Neural progenitor cell (in vitro differentiated cells): ENCODE results near the gene SMIM38. TPM values are rescaled to one million over a fixed set of nuclear protein-coding genes. Genes with fewer than 3 reads are reported as not detected.

Source experiments
- DNase-seq: peaks from one replicate; pipeline ENCODE4 v3.0.0-alpha.2; 2016; ENCODE audit warnings: low spot score
- H2AFZ ChIP-seq: fragments of 200-600 bp; sonication (generic); replicated peaks from 2 replicates; pipeline ENCODE4 v1.6.1; 2016; ENCODE audit warnings: antibody characterized with exemption
- H3F3A ChIP-seq: fragments of 200-600 bp; sonication (generic); 2 replicates; pipeline ENCODE4 v1.6.1; 2016; ENCODE audit warnings: antibody characterized with exemption, low read depth
- H3K27ac ChIP-seq: fragments of 200-600 bp; sonication (generic); 2 replicates; pipeline ENCODE4 v1.5.1; 2016; ENCODE audit warnings: mild to moderate bottlenecking
- H3K27me3 ChIP-seq: fragments of 200-600 bp; sonication (generic); 2 replicates; pipeline ENCODE4 v1.6.1; 2016; ENCODE audit warnings: mild to moderate bottlenecking, moderate library complexity
- H3K36me3 ChIP-seq: fragments of 200-600 bp; sonication (generic); 2 replicates; pipeline ENCODE4 v1.5.1; 2016
- H3K4me1 ChIP-seq: fragments of 200-600 bp; sonication (generic); 2 replicates; pipeline ENCODE4 v1.6.1; 2016; ENCODE audit warnings: mixed run types
- H3K4me2 ChIP-seq: fragments of 200-600 bp; sonication (generic); 2 replicates; pipeline ENCODE4 v1.6.1; 2016
- H3K4me3 ChIP-seq: fragments of 200-600 bp; sonication (generic); 2 replicates; pipeline ENCODE4 v1.5.1; 2016
- H3K79me2 ChIP-seq: fragments of 200-600 bp; sonication (generic); 2 replicates; pipeline ENCODE4 v1.6.1; 2016; ENCODE audit warnings: low read depth
- H3K9ac ChIP-seq: fragments of 200-600 bp; sonication (generic); 2 replicates; pipeline ENCODE4 v1.6.1; 2016
- H3K9me3 ChIP-seq: fragments of 200-600 bp; sonication (generic); 2 replicates; pipeline ENCODE4 v1.5.1; 2016; ENCODE audit warnings: low read depth
- H4K20me1 ChIP-seq: fragments of 200-600 bp; sonication (generic); 2 replicates; pipeline ENCODE4 v1.6.1; 2016; ENCODE audit warnings: low read depth
- H3K27ac Mint-ChIP-seq: 3 replicates; pipeline ENCODE4 v1.8.0; 2021; ENCODE audit warnings: mixed read lengths
- H3K27me3 Mint-ChIP-seq: 2 replicates; pipeline ENCODE4 v1.8.0; 2022; ENCODE audit warnings: low read depth, mild to moderate bottlenecking, inconsistent platforms, moderate library complexity, mixed read lengths; ENCODE audit not compliant: insufficient read depth
- H3K36me3 Mint-ChIP-seq: 3 replicates; pipeline ENCODE4 v1.8.0; 2021; ENCODE audit warnings: mixed read lengths
- H3K4me1 Mint-ChIP-seq: 3 replicates; pipeline ENCODE4 v1.8.0; 2021; ENCODE audit warnings: mixed read lengths
- H3K4me3 Mint-ChIP-seq: 3 replicates; pipeline ENCODE4 v1.8.0; 2021; ENCODE audit warnings: mild to moderate bottlenecking, moderate library complexity, mixed read lengths
- H3K9me3 Mint-ChIP-seq: 3 replicates; pipeline ENCODE4 v1.8.0; 2020; ENCODE audit warnings: mixed read lengths
- EZH2 ChIP-seq: fragments of 200-600 bp; sonication (generic); IDR thresholded peaks from 2 replicates; pipeline ENCODE4 v1.6.1; 2017; ENCODE audit warnings: antibody characterized with exemption, mild to moderate bottlenecking, moderate library complexity
- EZH2phosphoT487 ChIP-seq: fragments of 200-600 bp; sonication (generic); IDR thresholded peaks from 2 replicates; pipeline ENCODE4 v1.6.1; 2017; ENCODE audit warnings: antibody characterized with exemption
- total RNA-seq: library from RNA; depleted of rRNA; stranded (reverse); fragments of >200 nt; gene quantifications from 2 replicates; pipeline ENCODE4 v1.2.3, GENCODE V29; 2015; ENCODE audit warnings: low replicate concordance
- TF ChIP-seq, protein P1 (sequence below): fragments of 200-600 bp; sonication (generic); IDR thresholded peaks from 2 replicates; pipeline ENCODE4 v1.5.1; 2017; ENCODE audit warnings: antibody characterized with exemption, mild to moderate bottlenecking

The SMIM38 gene
- total RNA-seq, 1 donor from 2014 or later, result 2.0 TPM

DNA sequence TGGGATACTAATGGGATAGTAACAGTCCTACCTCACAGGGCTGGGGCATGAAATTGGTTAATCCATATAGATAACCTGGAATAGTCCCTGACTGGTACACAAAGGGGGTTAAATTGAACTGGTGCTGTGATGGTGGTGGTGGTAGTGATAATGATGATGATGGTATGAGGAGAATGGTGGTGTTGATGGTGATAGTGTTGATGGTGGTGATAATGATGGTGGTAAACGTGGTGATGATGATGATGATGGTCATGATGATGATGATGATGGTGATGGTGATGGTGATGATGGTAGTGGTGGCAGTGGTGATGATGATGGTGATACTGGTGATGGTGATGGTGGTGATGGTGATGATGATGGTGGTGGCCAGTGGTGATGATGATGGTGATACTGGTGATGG, 38.7 kb downstream of the SMIM38 start:
- TF ChIP-seq EZH2phosphoT487, result no peak
- TF ChIP-seq, protein P1, sequence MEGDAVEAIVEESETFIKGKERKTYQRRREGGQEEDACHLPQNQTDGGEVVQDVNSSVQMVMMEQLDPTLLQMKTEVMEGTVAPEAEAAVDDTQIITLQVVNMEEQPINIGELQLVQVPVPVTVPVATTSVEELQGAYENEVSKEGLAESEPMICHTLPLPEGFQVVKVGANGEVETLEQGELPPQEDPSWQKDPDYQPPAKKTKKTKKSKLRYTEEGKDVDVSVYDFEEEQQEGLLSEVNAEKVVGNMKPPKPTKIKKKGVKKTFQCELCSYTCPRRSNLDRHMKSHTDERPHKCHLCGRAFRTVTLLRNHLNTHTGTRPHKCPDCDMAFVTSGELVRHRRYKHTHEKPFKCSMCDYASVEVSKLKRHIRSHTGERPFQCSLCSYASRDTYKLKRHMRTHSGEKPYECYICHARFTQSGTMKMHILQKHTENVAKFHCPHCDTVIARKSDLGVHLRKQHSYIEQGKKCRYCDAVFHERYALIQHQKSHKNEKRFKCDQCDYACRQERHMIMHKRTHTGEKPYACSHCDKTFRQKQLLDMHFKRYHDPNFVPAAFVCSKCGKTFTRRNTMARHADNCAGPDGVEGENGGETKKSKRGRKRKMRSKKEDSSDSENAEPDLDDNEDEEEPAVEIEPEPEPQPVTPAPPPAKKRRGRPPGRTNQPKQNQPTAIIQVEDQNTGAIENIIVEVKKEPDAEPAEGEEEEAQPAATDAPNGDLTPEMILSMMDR, result no peak
- TF ChIP-seq EZH2, result no peak
- H3K9me3 Mint-ChIP-seq, result peaks cover 8% of the 10 kb centered on the region
- H3K36me3 Mint-ChIP-seq, result peaks cover 7% of the 10 kb centered on the region
- Histone ChIP-seq H3K36me3 (no peaks in the 10 kb centered on the region), H3K4me1 (no peaks in the 10 kb centered on the region), H3F3A (no peaks in the 10 kb centered on the region), H3K4me2 (no peak overlapping the region), H3K79me2 (no peaks in the 10 kb centered on the region), H3K9me3 (no peaks in the 10 kb centered on the region), H3K27ac (no peak overlapping the region), H3K27me3 (no peaks in the 10 kb centered on the region), H2AFZ (no peak overlapping the region), H3K4me3 (no peak overlapping the region), H4K20me1 (no peaks in the 10 kb centered on the region), H3K9ac (no peak overlapping the region)
- H3K4me1 Mint-ChIP-seq, result peaks cover 17% of the 10 kb centered on the region
- peak overlapping the region; percentile 64 for H3K4me3 Mint-ChIP-seq
- H3K27ac Mint-ChIP-seq, result peak overlapping the region; percentile 5
- no peak for DNase-seq
- H3K27me3 Mint-ChIP-seq, result peaks cover 20% of the 10 kb centered on the region

DNA sequence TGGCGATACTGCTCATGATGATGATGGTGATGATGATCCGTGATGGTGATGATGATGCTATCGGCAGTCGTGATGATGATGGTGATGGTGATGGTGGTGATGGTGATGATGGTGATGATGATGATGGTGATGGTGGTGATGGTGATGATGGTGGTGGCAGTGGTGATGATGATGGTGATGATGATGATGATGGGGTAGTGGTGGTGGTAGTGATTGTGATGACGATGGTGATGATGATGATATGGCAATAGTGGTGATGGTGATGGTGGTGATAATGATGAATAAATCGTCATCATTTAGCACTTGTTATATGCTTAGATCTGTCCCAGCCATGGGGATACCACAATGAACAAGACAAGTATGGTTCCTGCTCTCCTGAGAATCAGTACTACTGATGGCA, 39.2 kb downstream of the SMIM38 start:
- no peak overlapping the region for H3K27ac ChIP-seq
- H3K27me3 Mint-ChIP-seq, result peaks cover 19% of the 10 kb centered on the region
- H4K20me1 ChIP-seq, result no peaks in the 10 kb centered on the region
- H3K4me1 ChIP-seq, result peaks cover 5% of the 10 kb centered on the region
- peaks cover 23% of the 10 kb centered on the region for H3K4me1 Mint-ChIP-seq
- H3K27me3 ChIP-seq, result no peaks in the 10 kb centered on the region
- H3K36me3 Mint-ChIP-seq, result peaks cover 7% of the 10 kb centered on the region
- no peaks in the 10 kb centered on the region for H3K36me3 ChIP-seq
- no peak overlapping the region for H3K4me2 ChIP-seq
- H3F3A ChIP-seq, result peaks cover 5% of the 10 kb centered on the region
- no peaks in the 10 kb centered on the region for H3K79me2 ChIP-seq
- peak overlapping the region; percentile 16 for H3K27ac Mint-ChIP-seq
- no peak overlapping the region for H3K4me3 ChIP-seq
- no peak overlapping the region for H3K9ac ChIP-seq
- H3K9me3 ChIP-seq, result no peaks in the 10 kb centered on the region
- peaks cover 8% of the 10 kb centered on the region for H3K9me3 Mint-ChIP-seq
- peak overlapping the region; percentile 64 for H3K4me3 Mint-ChIP-seq
- no peak overlapping the region for H2AFZ ChIP-seq
- no peak for DNase-seq
- TF ChIP-seq, protein P1, result no peak
- TF ChIP-seq EZH2 (no peak), EZH2phosphoT487 (no peak)

DNA sequence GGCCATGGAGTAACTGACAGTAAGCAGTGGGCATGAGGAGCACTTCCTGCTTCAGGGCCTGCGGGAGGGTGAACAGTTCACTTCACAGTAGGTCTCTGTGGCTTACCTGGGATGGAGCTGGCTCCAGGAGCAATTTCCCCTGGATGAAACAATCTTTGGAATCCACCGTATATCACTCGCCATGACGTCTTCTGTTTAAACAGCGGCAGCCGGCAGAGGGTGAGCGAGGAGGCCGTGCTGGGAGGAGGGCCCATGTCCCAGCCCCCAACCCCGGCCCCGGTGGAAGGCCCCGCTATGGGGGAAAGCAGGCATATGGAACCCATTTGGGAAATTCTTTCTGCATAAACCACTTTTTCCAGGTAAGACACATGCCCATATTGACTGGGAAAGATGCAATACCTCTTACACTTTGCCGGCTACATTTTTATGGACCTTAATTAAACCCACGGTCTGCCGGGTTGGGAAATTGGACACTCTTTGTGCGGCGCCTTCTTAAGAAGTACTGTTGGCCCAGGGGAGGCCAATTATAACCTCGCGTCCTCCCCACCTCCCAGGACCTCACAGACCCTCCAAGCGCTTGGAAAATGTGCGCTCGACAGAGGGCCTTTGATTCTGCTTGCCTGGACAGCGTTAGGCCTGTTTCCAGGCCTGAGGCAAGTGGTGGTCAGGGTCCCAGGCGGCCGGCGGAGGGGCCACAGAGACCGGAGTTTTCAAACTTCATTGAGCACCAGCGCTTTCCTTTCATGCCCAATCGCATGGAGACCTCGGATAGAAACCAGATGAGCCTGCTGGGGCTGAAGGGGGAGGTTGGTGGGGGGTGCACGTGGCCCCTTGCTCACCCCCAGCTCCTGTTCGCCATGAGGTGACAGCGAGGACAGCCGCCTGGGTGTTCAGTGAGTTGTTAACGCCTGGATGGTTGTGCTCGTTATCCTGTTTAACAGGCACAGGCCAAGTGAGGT, 40.4 kb downstream of the SMIM38 start:
- Histone ChIP-seq H3K4me2 (no peak overlapping the region), H2AFZ (no peak overlapping the region), H3K36me3 (no peaks in the 10 kb centered on the region), H3K27me3 (no peaks in the 10 kb centered on the region), H3K79me2 (no peaks in the 10 kb centered on the region), H4K20me1 (no peaks in the 10 kb centered on the region), H3F3A (peaks cover 16% of the 10 kb centered on the region), H3K9ac (no peak overlapping the region), H3K27ac (no peak overlapping the region), H3K4me3 (no peak overlapping the region), H3K4me1 (peaks cover 16% of the 10 kb centered on the region), H3K9me3 (no peaks in the 10 kb centered on the region)
- TF ChIP-seq, protein P1, result no peak
- TF ChIP-seq EZH2phosphoT487 (no peak), EZH2 (no peak)
- peaks cover 30% of the 10 kb centered on the region for H3K4me1 Mint-ChIP-seq
- H3K27ac Mint-ChIP-seq, result no peak overlapping the region
- H3K4me3 Mint-ChIP-seq, result no peak overlapping the region
- peaks cover 7% of the 10 kb centered on the region for H3K36me3 Mint-ChIP-seq
- H3K27me3 Mint-ChIP-seq, result peaks cover 21% of the 10 kb centered on the region
- peaks cover 8% of the 10 kb centered on the region for H3K9me3 Mint-ChIP-seq
- peak; percentile 19 for DNase-seq
